Activated naive CD8-positive, alpha-beta T cell treated with anti-CD3 and anti-CD28 coated beads, Interleukin-2, amount 10 ng/mL, durations not matched to agents 7 days and 5 days (primary cell): ENCODE results near the gene TYW1B. TPM values are rescaled to one million over a fixed set of nuclear protein-coding genes. Genes with fewer than 3 reads are reported as not detected.
A peak's percentile ranks its signal among the peaks of the same experiment; 100 is the strongest.
"Not testable (repeated sequence)": the region's sequence is repeated elsewhere in the genome, so short reads cannot be mapped to it uniquely, and the experiment has no call there.

Source experiments
- ATAC-seq: fragments of 150-1000 bp; cut with Tn5 transposase; one replicate; pipeline ENCODE4 v1.10.0; 2021; ENCODE audit warnings: low read depth, moderate library complexity
- POLR2A ChIA-PET: fragments of 350-600 bp; sonication (Branson Sonifier 250); formaldehyde crosslinking; loops from one replicate; lab custom pipeline; 2021; ENCODE audit warnings: antibody characterized with exemption; lab: Charles Lee
- DNase-seq: peaks from one replicate; pipeline ENCODE4 v3.0.0; 2021
- H3K27ac Mint-ChIP-seq: one replicate; pipeline ENCODE4 v1.8.0; 2022; ENCODE audit warnings: mild to moderate bottlenecking, mixed read lengths
- H3K27me3 Mint-ChIP-seq: one replicate; pipeline ENCODE4 v1.8.0; 2022; ENCODE audit warnings: mild to moderate bottlenecking, moderate library complexity, mixed read lengths
- H3K36me3 Mint-ChIP-seq: one replicate; pipeline ENCODE4 v1.8.0; 2021; ENCODE audit warnings: mild to moderate bottlenecking, mixed read lengths
- H3K4me1 Mint-ChIP-seq: one replicate; pipeline ENCODE4 v1.8.0; 2021; ENCODE audit warnings: mixed read lengths
- H3K4me3 Mint-ChIP-seq: one replicate; pipeline ENCODE4 v1.8.0; 2022; ENCODE audit warnings: mild to moderate bottlenecking, moderate library complexity, mixed read lengths
- H3K9me3 Mint-ChIP-seq: one replicate; pipeline ENCODE4 v1.8.0; 2021; ENCODE audit warnings: mixed read lengths
- total RNA-seq, 2 experiments: library from RNA; stranded (reverse); gene quantifications; one replicate each; pipeline ENCODE4 v1.2.3, GENCODE V29; 2021

Gene TYW1B
- total RNA-seq, 2 experiments from 2014 or later, result 4.0 to 4.5 TPM

- not testable (repeated sequence) for H3K27me3 Mint-ChIP-seq, H3K9me3 Mint-ChIP-seq
- Mint-ChIP-seq H3K4me1 (peaks cover 20% of the 10 kb centered on the region), H3K27ac (peak overlapping the region; percentile 98), H3K4me3 (peak overlapping the region; percentile 97), H3K36me3 (peaks cover 11% of the 10 kb centered on the region)
- POLR2A ChIA-PET, result interaction anchor here (0.8 to 1.3 kb wide), 4 partner anchors 8 to 96 kb away, joined by 3 to 4 read pairs (median 4); no protein-coding TSS in a partner anchor
- ATAC-seq, result peak; percentile 32
- DNase-seq, result peak; percentile 41
These were observed 1.8 kb upstream of the TYW1B start for GRCh38 chr7:72829687-72830354.

GRCh38 chr7:72829291-72829686 is 1.3 kb upstream of the TYW1B start:
- ATAC-seq, result peak; percentile 57
- Mint-ChIP-seq H3K4me1 (peaks cover 20% of the 10 kb centered on the region), H3K4me3 (peak overlapping the region; percentile 97), H3K36me3 (peaks cover 11% of the 10 kb centered on the region), H3K27ac (peak overlapping the region; percentile 98)
- H3K9me3 Mint-ChIP-seq, H3K27me3 Mint-ChIP-seq: not testable (repeated sequence)
- POLR2A ChIA-PET, result interaction anchor here (1.1 to 1.3 kb wide), 3 partner anchors 9 to 97 kb away, joined by 3 to 4 read pairs (median 4); no protein-coding TSS in a partner anchor
- peak; percentile 90 for DNase-seq

DNA sequence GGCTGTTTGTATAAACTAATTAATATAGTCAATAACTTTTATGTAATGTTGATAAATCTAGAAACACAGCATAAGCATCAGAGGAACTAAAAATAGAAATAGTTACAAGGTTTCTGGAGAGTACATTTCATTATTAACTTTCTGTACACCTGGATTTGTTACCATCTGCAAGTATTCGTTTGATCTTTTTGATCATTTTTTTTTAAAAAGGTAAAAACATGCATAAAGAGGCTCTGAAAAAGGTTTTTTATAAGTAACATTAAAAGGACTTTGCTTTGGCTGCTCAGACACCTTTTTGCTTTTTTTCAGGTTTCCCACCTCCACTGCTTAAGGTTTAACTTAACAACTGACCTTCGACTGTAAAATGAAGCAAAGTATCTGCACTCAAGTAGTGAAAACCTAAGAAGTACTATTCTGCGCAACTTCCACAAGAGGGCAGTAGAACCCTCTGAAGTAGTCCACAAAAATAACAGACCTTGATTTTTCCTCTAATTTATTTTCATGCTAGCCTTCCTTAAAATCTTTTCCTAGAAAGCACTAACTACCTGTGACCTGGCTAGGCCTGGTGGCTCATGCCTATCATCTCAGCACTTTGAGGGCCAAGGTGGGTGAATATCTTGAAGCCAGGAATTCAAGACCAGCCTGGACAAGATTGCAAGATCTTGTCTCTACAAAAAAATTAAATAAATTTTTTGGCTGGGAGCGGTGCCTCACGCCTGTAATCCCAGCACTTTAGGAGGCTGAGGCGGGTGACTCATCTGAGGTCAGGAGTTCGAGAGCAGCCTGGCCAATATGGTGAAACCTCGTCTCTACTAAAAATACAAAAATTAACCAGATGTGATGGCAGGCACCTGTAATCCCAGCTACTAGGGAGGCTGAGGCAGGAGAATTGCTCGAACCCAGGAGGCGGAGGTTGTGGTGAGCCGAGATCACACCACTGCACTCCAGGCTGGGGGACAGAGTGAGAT is 4.0 kb downstream of the TYW1B start:
- H3K36me3 Mint-ChIP-seq, ATAC-seq, H3K4me1 Mint-ChIP-seq, H3K9me3 Mint-ChIP-seq, H3K27me3 Mint-ChIP-seq, H3K27ac Mint-ChIP-seq, H3K4me3 Mint-ChIP-seq, DNase-seq, POLR2A ChIA-PET: not testable (repeated sequence)

- peaks cover 20% of the 10 kb centered on the region for H3K36me3 Mint-ChIP-seq
- DNase-seq, H3K27me3 Mint-ChIP-seq, H3K4me1 Mint-ChIP-seq, POLR2A ChIA-PET, ATAC-seq, H3K27ac Mint-ChIP-seq, H3K9me3 Mint-ChIP-seq, H3K4me3 Mint-ChIP-seq: not testable (repeated sequence)
These were observed 5.5 kb downstream of the TYW1B start for GRCh38 chr7:72822497-72822896.

DNA sequence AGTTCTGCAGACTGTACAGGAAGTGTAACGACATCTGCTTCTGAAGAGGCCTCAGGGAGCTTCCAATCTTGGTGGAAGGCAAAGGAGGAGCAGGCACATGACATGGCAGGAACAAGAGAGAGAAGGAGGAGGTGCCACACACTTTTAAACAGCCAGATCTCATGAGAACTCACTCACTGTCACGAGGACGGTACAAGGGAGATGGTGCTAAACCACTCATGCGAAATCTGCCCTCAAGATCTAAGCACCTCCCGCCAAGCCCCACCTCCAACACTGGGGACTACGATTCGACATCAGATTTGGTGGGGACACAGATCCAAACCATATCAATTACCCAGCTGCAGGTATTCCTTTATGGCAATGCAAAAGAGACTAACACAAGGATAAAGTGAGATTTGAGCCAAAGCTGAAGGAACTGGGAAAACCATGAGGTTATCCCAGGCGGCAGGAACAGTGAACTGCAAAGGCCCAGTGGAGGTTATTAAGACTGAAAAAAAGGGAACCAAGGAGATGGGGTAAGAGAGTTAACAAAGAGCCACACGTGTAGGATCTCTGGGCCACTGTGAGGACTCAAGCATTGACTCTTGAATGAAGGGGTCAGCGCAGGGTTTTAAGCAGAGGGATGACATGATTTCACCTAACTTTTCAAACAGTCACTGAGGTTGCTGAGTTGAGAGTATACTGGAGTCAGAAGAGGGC is 9.2 kb downstream of the TYW1B start:
- peaks cover 24% of the 10 kb centered on the region for H3K36me3 Mint-ChIP-seq
- DNase-seq, H3K4me1 Mint-ChIP-seq, ATAC-seq, H3K27ac Mint-ChIP-seq, H3K4me3 Mint-ChIP-seq, POLR2A ChIA-PET, H3K9me3 Mint-ChIP-seq, H3K27me3 Mint-ChIP-seq: not testable (repeated sequence)

GRCh38 chr7:72817661-72818060 is 10.3 kb downstream of the TYW1B start:
- H3K9me3 Mint-ChIP-seq, H3K4me3 Mint-ChIP-seq, H3K27me3 Mint-ChIP-seq, POLR2A ChIA-PET, ATAC-seq, DNase-seq, H3K4me1 Mint-ChIP-seq, H3K27ac Mint-ChIP-seq: not testable (repeated sequence)
- H3K36me3 Mint-ChIP-seq, result peaks cover 25% of the 10 kb centered on the region

- H3K9me3 Mint-ChIP-seq, H3K4me3 Mint-ChIP-seq, POLR2A ChIA-PET, H3K27ac Mint-ChIP-seq, ATAC-seq, DNase-seq, H3K27me3 Mint-ChIP-seq, H3K4me1 Mint-ChIP-seq: not testable (repeated sequence)
- H3K36me3 Mint-ChIP-seq, result peaks cover 25% of the 10 kb centered on the region
These were observed 11.4 kb downstream of the TYW1B start for GRCh38 chr7:72816370-72817157.

- POLR2A ChIA-PET, ATAC-seq, H3K27ac Mint-ChIP-seq, H3K4me1 Mint-ChIP-seq, H3K9me3 Mint-ChIP-seq, DNase-seq, H3K36me3 Mint-ChIP-seq, H3K4me3 Mint-ChIP-seq, H3K27me3 Mint-ChIP-seq: not testable (repeated sequence)
These were observed 17.6 kb downstream of the TYW1B start for GRCh38 chr7:72810437-72810836.

DNA sequence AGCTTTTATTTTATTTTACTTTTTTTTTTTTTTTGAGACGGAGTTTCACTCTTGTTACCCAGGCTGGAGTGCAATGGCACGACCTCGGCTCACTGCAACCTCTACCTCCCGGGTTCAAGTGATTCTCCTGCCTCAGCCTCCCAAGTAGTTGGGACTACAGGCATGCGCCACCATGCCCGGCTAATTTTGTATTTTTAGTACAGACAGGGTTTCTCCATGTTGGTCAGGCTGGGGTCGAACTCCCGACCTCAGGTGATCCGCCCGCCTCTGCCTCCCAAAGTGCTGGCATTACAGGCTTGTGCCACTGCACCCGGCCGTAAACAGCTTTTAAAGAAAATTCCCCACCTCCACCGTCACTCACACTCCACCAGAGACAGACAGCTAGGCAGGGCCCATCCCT is 19.5 kb downstream of the TYW1B start:
- H3K27me3 Mint-ChIP-seq, H3K9me3 Mint-ChIP-seq, DNase-seq, H3K36me3 Mint-ChIP-seq, H3K4me3 Mint-ChIP-seq, H3K4me1 Mint-ChIP-seq, H3K27ac Mint-ChIP-seq, POLR2A ChIA-PET, ATAC-seq: not testable (repeated sequence)

DNA sequence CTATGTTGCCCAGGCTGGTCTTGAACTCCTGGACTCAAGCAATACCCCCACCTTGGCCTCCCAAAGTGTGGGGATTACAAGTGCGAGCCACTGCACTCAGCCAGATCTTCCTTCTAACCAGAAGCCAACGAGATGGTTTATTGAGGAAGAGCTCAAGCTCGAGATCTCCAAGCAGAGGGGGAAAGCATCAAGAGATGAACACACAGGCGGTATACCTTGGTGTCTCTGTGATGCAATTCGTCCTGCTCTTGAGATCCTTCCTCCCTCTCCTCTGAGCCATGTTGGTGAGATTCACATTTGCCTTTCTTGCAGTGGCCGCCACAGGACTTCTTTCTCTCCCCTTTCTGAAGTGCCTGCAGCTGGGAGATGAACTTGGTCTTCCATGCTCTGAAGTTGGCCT is 21.1 kb downstream of the TYW1B start:
- H3K4me3 Mint-ChIP-seq, H3K9me3 Mint-ChIP-seq, H3K4me1 Mint-ChIP-seq, H3K27me3 Mint-ChIP-seq, ATAC-seq, H3K27ac Mint-ChIP-seq, DNase-seq, POLR2A ChIA-PET: not testable (repeated sequence)
- H3K36me3 Mint-ChIP-seq, result peaks cover 10% of the 10 kb centered on the region

DNA sequence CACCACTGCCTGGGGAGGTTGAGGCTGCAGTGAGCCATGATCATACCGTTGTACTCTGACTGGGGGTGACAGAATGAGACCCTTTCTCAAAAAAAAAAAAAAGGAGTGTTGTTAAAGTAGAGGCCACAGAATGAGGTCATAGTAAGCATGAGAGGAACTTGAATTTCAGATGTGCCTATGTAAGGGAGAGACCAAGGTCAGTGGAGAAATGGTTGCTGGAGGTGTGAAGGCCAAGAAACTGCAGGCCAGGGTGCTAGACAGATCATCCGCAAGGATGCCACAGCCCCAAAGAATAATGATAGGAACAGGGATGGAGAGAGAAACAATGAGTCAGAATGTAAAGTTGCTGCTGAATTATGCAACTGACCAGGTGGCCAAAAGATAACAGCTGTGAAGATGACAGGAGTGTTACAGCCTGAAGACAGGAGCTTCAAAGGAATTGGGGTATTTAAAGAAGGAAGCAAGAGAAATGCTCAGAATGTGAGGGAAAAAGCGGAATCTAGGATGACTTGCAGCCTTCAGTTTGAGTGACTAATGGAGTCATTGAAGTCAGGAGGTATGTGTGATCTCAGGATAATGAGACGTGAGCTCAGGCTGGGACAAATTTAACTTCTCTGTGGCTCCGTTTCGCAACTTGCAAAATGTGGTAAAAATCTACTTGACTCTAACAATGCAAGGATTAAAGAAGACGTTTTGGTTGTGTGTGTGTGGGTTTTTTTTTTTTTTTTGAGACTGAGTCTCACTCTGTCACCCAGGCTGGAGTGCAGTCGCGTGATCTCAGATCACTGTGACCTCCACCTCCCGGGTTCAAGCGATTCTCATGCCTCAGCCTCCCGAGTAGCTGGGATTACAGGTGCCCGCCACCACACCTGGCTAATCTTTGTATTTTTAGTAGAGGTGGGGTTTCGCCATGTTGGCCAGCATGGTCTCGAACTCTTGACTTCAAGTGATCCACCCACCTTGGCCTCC is 22.2 kb downstream of the TYW1B start:
- POLR2A ChIA-PET, result no interaction called here
- Mint-ChIP-seq H3K9me3 (no peaks in the 10 kb centered on the region), H3K4me1 (no peaks in the 10 kb centered on the region), H3K36me3 (peaks cover 10% of the 10 kb centered on the region), H3K4me3 (no peak overlapping the region), H3K27me3 (no peaks in the 10 kb centered on the region), H3K27ac (no peak overlapping the region)
- DNase-seq (no peak), ATAC-seq (no peak)

GRCh38 chr7:72803778-72804177 is 24.2 kb downstream of the TYW1B start:
- DNase-seq, H3K27me3 Mint-ChIP-seq, H3K4me1 Mint-ChIP-seq, H3K4me3 Mint-ChIP-seq, ATAC-seq, POLR2A ChIA-PET, H3K27ac Mint-ChIP-seq, H3K9me3 Mint-ChIP-seq: not testable (repeated sequence)
- peaks cover 13% of the 10 kb centered on the region for H3K36me3 Mint-ChIP-seq
